GM12865 (cell line): ENCODE measurements around the gene SLC4A2.
"Not testable (repeated sequence)": the region's sequence is repeated elsewhere in the genome, so short reads cannot be mapped to it uniquely, and the experiment has no call there.

Experiments
- DNase-seq: peaks from one replicate; pipeline ENCODE4 v3.0.0; 2010; ENCODE audit warnings: low read depth
- H3K4me3 ChIP-seq: 2 replicates; pipeline ENCODE4 v1.5.1; 2011; ENCODE audit warnings: mild to moderate bottlenecking, low read depth, low read length, control low read depth
- TF ChIP-seq, protein P1 (sequence below): IDR thresholded peaks from 2 replicates; pipeline ENCODE4 v1.5.1; 2011; ENCODE audit warnings: low read length, control low read depth, low read depth, inconsistent platforms; ENCODE audit not compliant: insufficient read depth; ENCODE audit errors: missing control alignments

SLC4A2 gene

DNA sequence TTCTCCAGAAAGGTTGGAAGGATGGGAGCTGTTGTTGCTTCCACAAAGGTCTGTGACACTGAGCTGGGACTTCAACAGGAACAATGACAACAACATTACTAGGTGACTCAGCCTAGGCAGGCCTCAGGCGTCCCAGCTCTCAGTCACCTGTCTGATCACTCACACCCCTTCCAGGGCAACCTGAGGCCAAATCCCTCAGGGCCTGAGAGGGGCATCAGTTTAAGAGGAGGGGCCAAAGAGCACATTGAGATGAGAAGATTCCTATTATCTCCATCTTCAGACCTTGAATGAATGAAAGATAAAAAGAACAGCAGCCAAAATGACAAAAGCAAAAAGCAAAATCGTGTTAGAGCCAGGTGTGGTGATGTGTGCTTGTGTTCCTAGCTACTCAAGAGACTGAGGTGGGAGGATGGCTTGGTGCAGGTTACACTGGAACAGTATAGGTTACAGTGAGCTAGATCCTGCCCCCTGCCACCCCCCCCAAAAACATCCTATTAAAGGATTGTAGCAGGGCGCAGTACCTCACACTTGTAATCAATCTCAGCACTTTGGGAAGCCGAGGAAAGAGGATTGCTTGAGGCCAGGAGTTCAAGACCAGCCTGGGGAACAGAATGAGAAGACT is 34.8 kb upstream of the SLC4A2 start, which contains the start of gene ATG9B:
Gene ATG9B (minus strand): TSS at position 60 of the 622 bp plus-strand sequence. CDS start 71 bp downstream, outside the sequence.
- TF ChIP-seq, protein P1, sequence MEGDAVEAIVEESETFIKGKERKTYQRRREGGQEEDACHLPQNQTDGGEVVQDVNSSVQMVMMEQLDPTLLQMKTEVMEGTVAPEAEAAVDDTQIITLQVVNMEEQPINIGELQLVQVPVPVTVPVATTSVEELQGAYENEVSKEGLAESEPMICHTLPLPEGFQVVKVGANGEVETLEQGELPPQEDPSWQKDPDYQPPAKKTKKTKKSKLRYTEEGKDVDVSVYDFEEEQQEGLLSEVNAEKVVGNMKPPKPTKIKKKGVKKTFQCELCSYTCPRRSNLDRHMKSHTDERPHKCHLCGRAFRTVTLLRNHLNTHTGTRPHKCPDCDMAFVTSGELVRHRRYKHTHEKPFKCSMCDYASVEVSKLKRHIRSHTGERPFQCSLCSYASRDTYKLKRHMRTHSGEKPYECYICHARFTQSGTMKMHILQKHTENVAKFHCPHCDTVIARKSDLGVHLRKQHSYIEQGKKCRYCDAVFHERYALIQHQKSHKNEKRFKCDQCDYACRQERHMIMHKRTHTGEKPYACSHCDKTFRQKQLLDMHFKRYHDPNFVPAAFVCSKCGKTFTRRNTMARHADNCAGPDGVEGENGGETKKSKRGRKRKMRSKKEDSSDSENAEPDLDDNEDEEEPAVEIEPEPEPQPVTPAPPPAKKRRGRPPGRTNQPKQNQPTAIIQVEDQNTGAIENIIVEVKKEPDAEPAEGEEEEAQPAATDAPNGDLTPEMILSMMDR: no peak
- no peak within 1 kb of the TSS for H3K4me3 ChIP-seq
- no peak for DNase-seq

DNA sequence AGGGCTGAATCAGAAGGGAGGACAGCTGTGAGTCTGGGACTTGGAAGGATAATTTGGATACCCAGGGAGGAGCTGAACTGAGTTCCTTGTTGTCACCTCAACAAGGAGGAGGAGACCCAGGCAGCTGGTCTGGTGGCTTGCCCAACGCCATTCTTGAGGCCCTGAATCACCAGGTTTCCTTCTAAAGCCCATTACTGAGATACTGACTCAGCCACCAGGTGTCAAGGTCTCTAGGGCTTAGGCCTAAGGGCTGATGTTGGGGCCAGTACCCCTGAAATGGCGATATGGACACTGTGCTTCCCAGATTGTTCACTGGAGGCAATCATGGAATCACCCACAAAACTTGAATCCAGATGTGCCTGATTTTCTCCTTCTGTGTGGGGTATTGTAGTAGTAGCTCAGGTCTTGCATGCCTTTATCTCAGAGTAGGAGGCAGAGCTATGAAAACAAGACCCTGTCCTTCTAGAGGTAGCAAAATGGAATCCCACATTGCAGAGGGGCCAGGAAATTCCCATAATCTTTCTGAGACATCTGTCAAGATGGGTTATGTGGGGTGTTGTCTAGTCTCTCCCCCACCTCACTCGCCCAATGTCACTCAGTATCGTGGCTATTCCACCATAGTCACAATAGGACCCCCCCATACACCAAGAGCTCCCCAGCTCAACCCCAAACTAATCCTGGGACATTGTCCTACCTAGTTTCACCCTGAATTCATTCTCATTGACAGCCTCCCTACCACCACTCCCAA is 33.3 kb upstream of the SLC4A2 start:
- H3K4me3 ChIP-seq: no peak overlapping the region
- TF ChIP-seq, protein P1: no peak
- DNase-seq: no peak

DNA sequence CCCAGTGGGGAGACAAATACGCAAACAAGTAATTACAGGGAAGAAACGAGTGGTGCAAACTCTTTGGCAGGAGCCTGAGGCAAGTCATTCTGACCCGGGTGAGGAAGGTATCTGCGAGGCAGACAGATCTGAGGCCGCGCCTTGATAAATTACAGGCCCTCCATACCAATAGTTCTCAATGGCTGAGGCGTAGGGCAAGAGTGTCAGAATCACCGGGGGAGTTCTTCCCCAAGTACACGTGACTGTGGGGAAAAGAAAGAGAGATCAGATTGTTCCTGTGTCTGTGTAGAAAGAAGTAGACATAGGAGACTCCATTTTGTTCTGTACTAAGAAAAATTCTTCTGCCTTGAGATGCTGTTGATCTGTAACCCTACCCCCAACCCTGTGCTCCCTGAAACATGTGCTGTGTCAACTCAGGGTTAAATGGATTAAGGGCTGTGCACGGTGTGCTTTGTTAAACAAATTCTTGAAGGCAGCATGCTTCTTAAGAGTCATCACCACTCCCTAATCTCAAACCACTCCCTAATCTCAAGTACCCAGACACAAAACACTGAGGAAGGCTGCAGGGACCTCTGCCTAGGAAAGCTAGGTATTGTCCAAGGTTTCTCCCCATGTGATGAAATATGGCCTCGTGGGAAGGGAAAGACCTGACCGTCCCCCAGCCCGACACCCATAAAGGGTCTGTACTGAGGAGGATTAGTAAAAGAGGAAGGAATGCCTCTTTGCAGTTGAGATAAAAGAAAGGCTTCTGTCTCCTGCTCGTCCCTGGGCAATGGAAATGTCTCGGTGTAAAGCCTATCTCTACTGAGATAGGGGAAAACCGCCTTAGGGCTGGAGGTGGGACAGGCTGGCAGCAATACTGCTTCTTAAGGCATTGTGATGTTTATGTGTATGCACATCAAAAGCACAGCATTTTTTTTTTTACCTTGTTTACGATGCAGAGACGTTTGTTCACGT is 32.3 kb upstream of the SLC4A2 start:
- not testable (repeated sequence) for DNase-seq, H3K4me3 ChIP-seq

DNA sequence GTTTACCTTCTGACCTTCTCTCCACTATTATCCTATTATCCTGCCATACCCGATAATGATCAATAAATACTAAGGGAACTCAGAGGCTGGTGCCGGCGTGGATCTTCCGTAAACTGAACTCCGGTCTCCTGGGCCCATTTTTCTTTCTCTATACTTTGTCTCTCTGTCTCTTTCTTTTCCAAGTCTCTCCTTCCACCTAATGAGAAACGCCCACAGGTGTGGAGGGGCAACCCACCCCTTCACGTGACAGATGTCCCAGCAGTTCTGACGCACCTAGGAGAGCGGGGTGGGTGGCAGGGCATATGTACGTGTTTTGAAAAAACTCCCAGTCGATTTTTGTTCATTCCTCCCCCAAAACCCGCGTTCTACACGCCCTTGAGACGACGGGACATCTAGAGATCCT is 31.7 kb upstream of the SLC4A2 start:
- peak overlapping the region; percentile 63 for H3K4me3 ChIP-seq
- not testable (repeated sequence) for DNase-seq

DNA sequence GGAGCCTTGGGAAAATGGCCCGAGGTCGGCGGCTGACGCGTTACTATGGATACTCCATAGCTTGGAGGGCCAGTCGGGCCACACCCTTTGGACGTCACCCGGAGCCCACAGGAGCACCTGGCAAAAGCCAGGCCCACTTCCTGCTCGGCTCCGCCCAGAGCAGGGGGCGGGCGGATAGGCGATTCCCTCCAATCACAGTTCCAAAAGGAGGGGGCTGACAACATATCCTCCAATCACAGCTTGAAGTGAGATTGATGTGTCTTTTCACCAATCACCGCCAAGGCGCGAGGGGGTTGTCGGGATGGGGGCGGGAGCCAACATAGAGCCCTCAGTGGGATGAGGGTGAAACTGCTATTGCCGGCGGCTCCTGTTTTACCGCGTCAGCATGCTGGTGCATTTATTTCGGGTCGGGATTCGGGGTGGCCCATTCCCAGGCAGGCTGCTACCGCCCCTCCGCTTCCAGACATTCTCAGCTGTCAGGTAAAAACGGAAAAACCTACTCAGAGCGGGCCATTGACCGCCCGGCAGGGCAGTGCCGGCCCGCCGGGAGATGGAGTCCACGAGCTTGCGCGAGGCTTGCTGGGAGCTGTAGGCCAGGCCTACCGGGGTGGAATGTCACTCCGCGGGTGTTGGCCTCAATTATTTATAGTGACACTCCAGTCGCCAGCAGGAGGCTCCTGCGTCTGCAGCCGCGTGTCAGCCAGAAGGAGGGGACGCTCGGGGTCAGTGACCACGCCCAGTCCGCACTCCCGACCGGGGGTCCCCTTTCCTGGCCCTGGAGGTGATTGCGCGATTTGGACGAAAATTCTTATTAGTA is 31.1 kb upstream of the SLC4A2 start, which contains the start of gene ABCB8:
Gene ABCB8 (plus strand): TSS at position 320 of the 817 bp plus-strand sequence. CDS start 66 bp downstream, at position 386.
- DNase-seq: peak; percentile 99
- peak within 1 kb of the TSS; percentile 63 for H3K4me3 ChIP-seq
- TF ChIP-seq, protein P1: peak; percentile 41

DNA sequence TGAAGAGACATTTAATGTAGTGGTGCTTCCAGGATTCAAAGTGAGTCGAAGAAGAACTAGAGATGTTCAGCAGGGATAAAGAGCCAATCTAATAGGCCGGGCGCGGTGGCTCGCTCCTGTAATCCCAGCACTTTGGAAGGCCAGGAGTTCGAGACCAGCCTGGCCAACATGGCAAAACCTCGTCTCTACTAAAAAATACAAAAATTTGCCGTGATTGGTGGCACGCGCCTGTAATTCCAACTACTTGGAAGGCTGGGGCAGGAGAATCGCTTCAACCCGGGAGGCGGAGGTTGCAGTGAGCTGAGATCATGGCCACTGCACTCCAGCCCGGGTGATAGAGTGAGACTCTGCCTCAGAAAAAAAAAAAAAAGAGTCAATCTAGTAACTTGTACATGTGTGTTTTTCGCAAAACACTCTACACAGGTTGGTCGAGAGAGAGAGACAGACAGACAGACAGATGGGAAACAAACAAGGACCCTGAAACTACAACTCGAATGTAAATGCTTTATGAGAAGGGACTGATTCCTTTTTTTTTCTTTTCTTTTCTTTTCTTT is 30.4 kb upstream of the SLC4A2 start:
- TF ChIP-seq, protein P1: no peak
- H3K4me3 ChIP-seq: peak overlapping the region; percentile 60
- DNase-seq: no peak

DNA sequence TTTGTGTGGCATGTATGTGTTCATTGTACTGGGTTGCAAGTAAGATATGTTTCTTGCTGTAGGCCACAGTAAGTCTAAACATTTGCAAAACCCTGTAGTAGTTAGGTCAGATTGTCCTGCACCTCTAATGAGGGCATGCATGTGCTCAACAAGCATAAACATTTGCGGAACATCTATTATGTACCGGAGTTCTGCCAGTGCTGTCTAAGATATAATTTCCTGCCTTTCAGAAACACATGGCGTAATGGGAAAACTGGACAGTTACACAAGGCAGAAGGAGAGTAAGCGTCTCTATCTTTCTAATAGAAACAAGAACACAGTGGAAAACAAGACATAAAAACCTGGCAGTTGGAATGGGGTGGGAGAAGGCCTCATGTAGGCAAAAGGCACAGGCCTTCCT is 28.4 kb upstream of the SLC4A2 start:
- TF ChIP-seq, protein P1: no peak
- no peak overlapping the region for H3K4me3 ChIP-seq
- DNase-seq: no peak
